Endothelial cell of umbilical vein (primary cell): ENCODE data around the gene JDP2. TPM values are rescaled to one million over a fixed set of nuclear protein-coding genes. Genes with fewer than 3 reads are reported as not detected.

Source experiments
- BruUV-seq: library from RNA; stranded (reverse); fragments of 400-500 nt; replicated peaks from 2 replicates; lab custom pipeline; 2021; lab: Mats Ljungman, UMichigan
- CTCF ChIA-PET: fragments of 300-600, 350-600 bp; sonication (Branson Sonifier 250); formaldehyde crosslinking; loops from one replicate; lab custom pipeline; 2021; ENCODE audit warnings: antibody characterized with exemption, inconsistent platforms; lab: Charles Lee
- POLR2A ChIA-PET: fragments of 300-600, 350-600 bp; sonication (Branson Sonifier 250); formaldehyde crosslinking; loops from one replicate; lab custom pipeline; 2021; ENCODE audit warnings: antibody characterized with exemption, inconsistent platforms; lab: Charles Lee
- DNase-seq: peaks from one replicate; pipeline ENCODE4 v3.0.0-alpha.2; 2011; ENCODE audit warnings: low read depth, low spot score
- FAIRE-seq: peaks from 2 replicates; lab custom pipeline; 2011; peaks lifted over from hg19 to GRCh38; lab: Jason Lieb, UNC
- H2AFZ ChIP-seq: 2 replicates; pipeline ENCODE4 v1.6.0; 2012; ENCODE audit warnings: low read depth, low read length, control low read depth, inconsistent platforms
- H3K27ac ChIP-seq: 2 replicates; pipeline ENCODE4 v1.5.1; 2011; ENCODE audit warnings: low read depth, mild to moderate bottlenecking, control low read depth, low read length, moderate library complexity; ENCODE audit not compliant: insufficient read depth
- H3K27me3 ChIP-seq, 2 experiments: 2 replicates each; pipeline versions ENCODE4 v1.6.0 to v1.6.1; 2011; ENCODE audit warnings: low read length in 2 of 2, mixed read lengths in 1 of 2; ENCODE audit not compliant: control insufficient read depth in 2 of 2, insufficient read depth in 2 of 2
- H3K36me3 ChIP-seq, 2 experiments: 2 replicates in 1 of 2; 3 replicates in 1 of 2; pipeline ENCODE4 v1.5.1; 2011; ENCODE audit warnings: low read length in 2 of 2, mild to moderate bottlenecking in 1 of 2, moderate library complexity in 1 of 2; ENCODE audit not compliant: control insufficient read depth in 2 of 2, insufficient read depth in 2 of 2; ENCODE audit errors: extremely low read depth in 1 of 2
- H3K4me1 ChIP-seq: 3 replicates; pipeline ENCODE4 v1.5.1; 2011; ENCODE audit warnings: mild to moderate bottlenecking, low read length; ENCODE audit not compliant: control insufficient read depth, insufficient read depth; ENCODE audit errors: extremely low read depth
- H3K4me2 ChIP-seq: 2 replicates; pipeline ENCODE4 v1.6.1; 2011; ENCODE audit warnings: low read length, control low read depth, mixed read lengths; ENCODE audit not compliant: insufficient read depth
- H3K4me3 ChIP-seq, 3 experiments: fragments of 200-600 bp in 1 of 3; sonication (generic), shearing (Covaris generic) in 1 of 3; replicated peaks in 1 of 3; 2 replicates each; pipeline ENCODE4 v1.5.1; 2011 to 2016; ENCODE audit warnings: control low read depth in 3 of 3, low read length in 3 of 3, mild to moderate bottlenecking in 2 of 3, inconsistent platforms in 1 of 3, low read depth in 1 of 3, moderate library complexity in 1 of 3; ENCODE audit not compliant: insufficient read depth in 1 of 3
- H3K79me2 ChIP-seq: 2 replicates; pipeline ENCODE4 v1.6.0; 2012; ENCODE audit warnings: low read length, inconsistent platforms; ENCODE audit not compliant: control insufficient read depth, insufficient read depth
- H3K9ac ChIP-seq: replicated peaks from 2 replicates; pipeline ENCODE3; 2011; ENCODE audit warnings: low read length, control low read depth; ENCODE audit not compliant: insufficient read depth; ENCODE audit errors: extremely low read depth
- H3K9me1 ChIP-seq: replicated peaks from 3 replicates; pipeline ENCODE4 v1.6.0; 2011; ENCODE audit warnings: mild to moderate bottlenecking, low read length; ENCODE audit not compliant: control insufficient read depth, insufficient read depth; ENCODE audit errors: extremely low read depth
- H3K9me3 ChIP-seq: replicated peaks from 2 replicates; pipeline ENCODE4 v1.5.1; 2012; ENCODE audit warnings: low read length, inconsistent platforms; ENCODE audit not compliant: control insufficient read depth, insufficient read depth
- H4K20me1 ChIP-seq: replicated peaks from 2 replicates; pipeline ENCODE3; 2011; ENCODE audit warnings: mild to moderate bottlenecking, low read length; ENCODE audit not compliant: control insufficient read depth, insufficient read depth; ENCODE audit errors: extremely low read depth
- EZH2 ChIP-seq: IDR thresholded peaks from 2 replicates; pipeline ENCODE4 v1.6.1; 2012; ENCODE audit warnings: borderline replicate concordance, low read depth, mild to moderate bottlenecking, moderate library complexity, low read length, inconsistent platforms; ENCODE audit not compliant: severe bottlenecking
- FOS ChIP-seq: IDR thresholded peaks from 2 replicates; pipeline ENCODE4 v1.6.1; 2011; ENCODE audit warnings: mild to moderate bottlenecking, low read length, moderate library complexity, borderline replicate concordance; ENCODE audit not compliant: insufficient read depth
- GATA2 ChIP-seq: IDR thresholded peaks from 2 replicates; pipeline ENCODE4 v1.7.0; 2011; ENCODE audit warnings: low read depth, mild to moderate bottlenecking, moderate library complexity, mixed read lengths, low read length; ENCODE audit not compliant: insufficient read length, insufficient read depth
- JUN ChIP-seq: IDR thresholded peaks from 2 replicates; pipeline ENCODE4 v1.6.1; 2011; ENCODE audit warnings: borderline replicate concordance, low read depth; ENCODE audit not compliant: insufficient read length, insufficient read depth
- MYC ChIP-seq: IDR thresholded peaks from one replicate; pipeline ENCODE4 v1.6.1; 2011; ENCODE audit warnings: mild to moderate bottlenecking, low read depth, low read length
- POLR2A ChIP-seq: IDR thresholded peaks from 2 replicates; pipeline ENCODE4 v1.6.1; 2012; ENCODE audit warnings: low read depth, mild to moderate bottlenecking, control low read depth, low read length
- POLR2AphosphoS5 ChIP-seq: IDR thresholded peaks from 2 replicates; pipeline ENCODE4 v1.6.1; 2012; ENCODE audit warnings: low read depth, mild to moderate bottlenecking, control low read depth, low read length, moderate library complexity; ENCODE audit not compliant: insufficient read depth
- dilution Hi-C: fragments of 300-500 bp; cut with MboI; formaldehyde crosslinking; loops from one replicate; pipeline ENCODE4 v1.15.0; 2019; ENCODE audit warnings: low sequenced_read_pairs; ENCODE audit not compliant: extremely low pct_ligation_motif_present
- intact Hi-C: fragments of 100-400 bp; cut with micrococcal nuclease; formaldehyde crosslinking; loops from one replicate; pipeline ENCODE4 v1.10.0; 2022
- polyA plus RNA-seq, 4 experiments: library from polyadenylated mRNA; depleted of rRNA in 3 of 4; stranded (reverse) in 3 of 4; unstranded in 1 of 4; fragments of >200 nt; gene quantifications; 2 replicates each; pipeline versions ENCODE4 v1.2.1 to v1.2.3, GENCODE V29; 2011 to 2012; ENCODE audit warnings: missing spikeins in 1 of 4
- total RNA-seq: library from RNA; stranded (reverse); gene quantifications from 2 replicates; pipeline ENCODE4 v1.2.3, GENCODE V29; 2021
- TF ChIP-seq, protein P1 (sequence below), 2 donors: IDR thresholded peaks; 1 replicate in 1 of 2; 2 replicates in 1 of 2; pipeline ENCODE4 v1.5.1; 2011; ENCODE audit warnings: low read length in 2 of 2, mild to moderate bottlenecking in 2 of 2, moderate library complexity in 2 of 2, control low read depth in 1 of 2, inconsistent platforms in 1 of 2, low read depth in 1 of 2; ENCODE audit not compliant: insufficient read depth in 1 of 2; ENCODE audit errors: extremely low read depth in 1 of 2
- TF ChIP-seq, protein P2 (sequence below): IDR thresholded peaks from 2 replicates; pipeline ENCODE4 v1.6.1; 2011; ENCODE audit not compliant: insufficient read depth, insufficient read length

JDP2 gene
- total and polyA plus RNA-seq, 2 donors (not counting 3 experiments of a cell fraction or from before 2014, with no cell fraction given), result 3.2 to 10.6 TPM

DNA sequence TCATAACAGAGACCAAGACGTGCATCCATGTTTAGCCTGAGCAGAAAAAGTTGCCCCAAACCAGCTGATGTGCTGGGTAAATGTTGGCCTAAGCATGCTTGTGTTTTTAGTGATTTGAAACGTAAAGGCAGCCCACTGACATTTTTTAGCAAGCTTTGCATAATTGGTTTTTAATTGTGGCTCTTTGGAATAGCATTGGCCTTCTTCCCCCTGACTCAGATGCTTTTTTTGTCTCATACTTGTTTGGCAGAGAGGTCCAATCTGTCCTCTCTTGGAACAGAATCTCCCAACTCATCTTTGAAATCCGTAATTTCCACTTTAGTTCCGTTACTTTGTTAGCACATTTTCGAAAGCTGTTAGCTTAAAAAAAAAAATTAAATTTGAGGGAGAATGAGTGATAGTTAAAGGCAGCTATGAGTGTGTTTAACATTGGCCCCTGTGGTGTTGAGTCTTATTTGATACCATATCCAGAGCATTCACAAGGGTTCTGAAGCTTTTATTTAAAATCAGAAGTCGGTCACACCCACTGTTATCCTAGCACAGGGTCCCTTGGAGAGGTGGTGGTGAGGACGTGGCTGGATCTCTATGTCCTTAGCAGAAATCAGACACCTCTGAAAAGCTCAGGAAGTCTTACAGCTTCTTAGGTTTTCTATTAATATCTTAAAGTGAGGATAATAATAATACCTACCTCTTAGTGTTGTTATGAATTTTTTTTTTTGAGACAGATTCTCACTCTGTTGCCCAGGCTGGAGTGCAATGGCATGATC lies 15.6 kb downstream of the JDP2 start:
- no peaks in the 10 kb centered on the region for H3K36me3 ChIP-seq
- DNase-seq, result no peak
- TF ChIP-seq MYC, result no peak
- TF ChIP-seq JUN, result no peak
- no peak for TF ChIP-seq POLR2A
- TF ChIP-seq, protein P1, sequence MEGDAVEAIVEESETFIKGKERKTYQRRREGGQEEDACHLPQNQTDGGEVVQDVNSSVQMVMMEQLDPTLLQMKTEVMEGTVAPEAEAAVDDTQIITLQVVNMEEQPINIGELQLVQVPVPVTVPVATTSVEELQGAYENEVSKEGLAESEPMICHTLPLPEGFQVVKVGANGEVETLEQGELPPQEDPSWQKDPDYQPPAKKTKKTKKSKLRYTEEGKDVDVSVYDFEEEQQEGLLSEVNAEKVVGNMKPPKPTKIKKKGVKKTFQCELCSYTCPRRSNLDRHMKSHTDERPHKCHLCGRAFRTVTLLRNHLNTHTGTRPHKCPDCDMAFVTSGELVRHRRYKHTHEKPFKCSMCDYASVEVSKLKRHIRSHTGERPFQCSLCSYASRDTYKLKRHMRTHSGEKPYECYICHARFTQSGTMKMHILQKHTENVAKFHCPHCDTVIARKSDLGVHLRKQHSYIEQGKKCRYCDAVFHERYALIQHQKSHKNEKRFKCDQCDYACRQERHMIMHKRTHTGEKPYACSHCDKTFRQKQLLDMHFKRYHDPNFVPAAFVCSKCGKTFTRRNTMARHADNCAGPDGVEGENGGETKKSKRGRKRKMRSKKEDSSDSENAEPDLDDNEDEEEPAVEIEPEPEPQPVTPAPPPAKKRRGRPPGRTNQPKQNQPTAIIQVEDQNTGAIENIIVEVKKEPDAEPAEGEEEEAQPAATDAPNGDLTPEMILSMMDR (IDR thresholded peaks at IDR 0.05; ENCODE audit: extremely low read depth in 1 of 2, insufficient read depth in 1 of 2, low read depth in 1 of 2, low read length in 2 of 2), result no peak
- TF ChIP-seq GATA2, result no peak
- no peak for TF ChIP-seq FOS
- TF ChIP-seq, protein P2, sequence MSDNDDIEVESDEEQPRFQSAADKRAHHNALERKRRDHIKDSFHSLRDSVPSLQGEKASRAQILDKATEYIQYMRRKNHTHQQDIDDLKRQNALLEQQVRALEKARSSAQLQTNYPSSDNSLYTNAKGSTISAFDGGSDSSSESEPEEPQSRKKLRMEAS, result no peak
- no peak for TF ChIP-seq EZH2
- no peak for TF ChIP-seq POLR2AphosphoS5
- no peak overlapping the region for H3K4me2 ChIP-seq
- BruUV-seq, result no TSS peak
- no peaks in the 10 kb centered on the region for H3K4me1 ChIP-seq
- ChIA-PET POLR2A (no interaction called here), CTCF (interaction anchor here (0.9 kb wide), 1 partner anchor 9 kb away, joined by 3 read pairs; no protein-coding TSS in a partner anchor)
- intact Hi-C loops, result no loop called here
- no peak overlapping the region for H3K9ac ChIP-seq
- no peaks in the 10 kb centered on the region for H3K79me2 ChIP-seq
- FAIRE-seq, result no peak
- dilution Hi-C loops, result no loop called here
- H3K9me3 ChIP-seq, result no peaks in the 10 kb centered on the region
- no peak overlapping the region for H3K4me3 ChIP-seq
- no peaks in the 10 kb centered on the region for H4K20me1 ChIP-seq
- no peaks in the 10 kb centered on the region for H3K27me3 ChIP-seq
- no peaks in the 10 kb centered on the region for H3K9me1 ChIP-seq
- H2AFZ ChIP-seq, result no peak overlapping the region
- no peak overlapping the region for H3K27ac ChIP-seq
